NT2/D1 (cell line): Measurements from ENCODE around the gene FZD10.

Experiments
- SUZ12 ChIP-seq: IDR thresholded peaks from 2 replicates; pipeline ENCODE4 v1.6.1; 2011; ENCODE audit not compliant: insufficient read length, insufficient read depth; ENCODE audit errors: extremely low read depth
- YY1 ChIP-seq: IDR thresholded peaks from 2 replicates; pipeline ENCODE4 v1.6.1; 2011; ENCODE audit not compliant: insufficient read length, insufficient read depth
- ZNF274 ChIP-seq: IDR thresholded peaks from 2 replicates; pipeline ENCODE4 v1.6.1; 2011; ENCODE audit warnings: mild to moderate bottlenecking, low read depth, low read length

GRCh38 chr12:130185455-130186391 is 23.5 kb downstream of the FZD10 start:
- TF ChIP-seq SUZ12 (no peak), YY1 (no peak), ZNF274 (no peak)
